Uterus (tissue), 2 donors: ENCODE results near the gene WNT8A.

Source experiments
- POLR2A ChIP-seq, 2 donors: fragments of 450-650 bp; IDR thresholded peaks; one replicate each; pipeline ENCODE4 v1.6.1; 2016; ENCODE audit warnings: antibody characterized with exemption in 2 of 2, mild to moderate bottlenecking in 1 of 2, moderate library complexity in 1 of 2
- TF ChIP-seq, protein P1 (sequence below), 4 experiments: fragments of 200-600 bp in 2 of 4; fragments of 450-650 bp in 2 of 4; sonication (generic) in 2 of 4; IDR thresholded peaks; one replicate each; pipeline ENCODE4 v1.5.1; 2016 to 2019; ENCODE audit warnings: antibody characterized with exemption in 4 of 4, mild to moderate bottlenecking in 2 of 4, moderate library complexity in 1 of 4

DNA sequence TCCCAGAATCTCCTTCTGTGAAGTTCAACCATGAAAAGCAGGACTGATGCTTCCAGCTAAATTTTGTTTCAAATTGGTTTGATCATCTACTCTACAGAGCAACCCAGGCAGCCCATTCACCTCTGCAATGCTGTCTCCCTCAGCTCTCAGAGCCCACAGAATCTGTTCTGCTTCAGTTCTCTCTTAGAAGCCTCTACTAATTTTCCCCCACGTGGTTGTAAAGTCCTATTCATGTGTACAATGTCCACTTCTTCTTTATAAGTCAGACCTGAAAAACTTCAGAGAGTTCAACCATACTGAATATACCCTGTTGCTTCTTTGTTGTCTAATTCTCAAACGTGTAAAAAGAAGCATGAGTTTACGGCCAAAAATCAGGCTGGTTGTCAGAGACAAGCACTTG lies 29.6 kb upstream of the WNT8A start:
- TF ChIP-seq, protein P1, sequence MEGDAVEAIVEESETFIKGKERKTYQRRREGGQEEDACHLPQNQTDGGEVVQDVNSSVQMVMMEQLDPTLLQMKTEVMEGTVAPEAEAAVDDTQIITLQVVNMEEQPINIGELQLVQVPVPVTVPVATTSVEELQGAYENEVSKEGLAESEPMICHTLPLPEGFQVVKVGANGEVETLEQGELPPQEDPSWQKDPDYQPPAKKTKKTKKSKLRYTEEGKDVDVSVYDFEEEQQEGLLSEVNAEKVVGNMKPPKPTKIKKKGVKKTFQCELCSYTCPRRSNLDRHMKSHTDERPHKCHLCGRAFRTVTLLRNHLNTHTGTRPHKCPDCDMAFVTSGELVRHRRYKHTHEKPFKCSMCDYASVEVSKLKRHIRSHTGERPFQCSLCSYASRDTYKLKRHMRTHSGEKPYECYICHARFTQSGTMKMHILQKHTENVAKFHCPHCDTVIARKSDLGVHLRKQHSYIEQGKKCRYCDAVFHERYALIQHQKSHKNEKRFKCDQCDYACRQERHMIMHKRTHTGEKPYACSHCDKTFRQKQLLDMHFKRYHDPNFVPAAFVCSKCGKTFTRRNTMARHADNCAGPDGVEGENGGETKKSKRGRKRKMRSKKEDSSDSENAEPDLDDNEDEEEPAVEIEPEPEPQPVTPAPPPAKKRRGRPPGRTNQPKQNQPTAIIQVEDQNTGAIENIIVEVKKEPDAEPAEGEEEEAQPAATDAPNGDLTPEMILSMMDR (IDR thresholded peaks at IDR 0.05) = no peak
- TF ChIP-seq POLR2A (IDR thresholded peaks at IDR 0.05) = no peak
